HG03432 (cell line): ENCODE results near the gene SKIC3.

ENCODE experiments used
- ATAC-seq: cut with Tn5 transposase; IDR thresholded peaks from one replicate; pipeline ENCODE4 v1.9.1; 2021; ENCODE audit warnings: mild to moderate bottlenecking, moderate library complexity; ENCODE audit not compliant: unreplicated experiment

SKIC3 gene

GRCh38 chr5:95554647-95555548 lies at the start of gene SKIC3, which contains the start of gene ARSK:
SKIC3 (minus strand) TSS chr5:95554977; CDS start chr5:95547150, 7,827 bp downstream.
ARSK (plus strand) TSS chr5:95555101; CDS start chr5:95555279, 178 bp downstream.
- peak; percentile 94 for ATAC-seq

- ATAC-seq = no peak
Measured at GRCh38 chr5:95600557-95600956, 45.8 kb upstream of the SKIC3 start.

GRCh38 chr5:95599252-95599651 lies 44.5 kb upstream of the SKIC3 start:
- no peak for ATAC-seq

- ATAC-seq = no peak
Measured at GRCh38 chr5:95595289-95595931, 40.6 kb upstream of the SKIC3 start.

- ATAC-seq = peak; percentile 95
Measured at GRCh38 chr5:95591490-95591901, 36.7 kb upstream of the SKIC3 start.

- no peak for ATAC-seq
Measured at GRCh38 chr5:95590880-95591279, 36.1 kb upstream of the SKIC3 start.

GRCh38 chr5:95583992-95584391 lies 29.2 kb upstream of the SKIC3 start:
- ATAC-seq = no peak

- ATAC-seq = no peak
Measured at GRCh38 chr5:95581576-95581975, 26.8 kb upstream of the SKIC3 start.

GRCh38 chr5:95572016-95572415 lies 17.2 kb upstream of the SKIC3 start:
- no peak for ATAC-seq

- no peak for ATAC-seq
Measured at GRCh38 chr5:95565280-95565920, 10.6 kb upstream of the SKIC3 start.

- no peak for ATAC-seq
Measured at GRCh38 chr5:95564450-95564849, 9.7 kb upstream of the SKIC3 start.

- ATAC-seq = no peak
Measured at GRCh38 chr5:95563367-95563766, 8.6 kb upstream of the SKIC3 start.

GRCh38 chr5:95562282-95562681 lies 7.5 kb upstream of the SKIC3 start:
- ATAC-seq = no peak

- ATAC-seq = no peak
Measured at GRCh38 chr5:95557841-95558240, 3.1 kb upstream of the SKIC3 start.

GRCh38 chr5:95555553-95555952 lies 776 bp upstream of the SKIC3 start:
- no peak for ATAC-seq

GRCh38 chr5:95554331-95554646 lies 488 bp downstream of the SKIC3 start:
- peak; percentile 28 for ATAC-seq

- ATAC-seq = no peak
Measured at GRCh38 chr5:95549030-95549429, 5.7 kb downstream of the SKIC3 start.

GRCh38 chr5:95543017-95543705 lies 11.6 kb downstream of the SKIC3 start:
- ATAC-seq = no peak

GRCh38 chr5:95537501-95537900 lies 17.3 kb downstream of the SKIC3 start:
- ATAC-seq = no peak

GRCh38 chr5:95533761-95534160 lies 21.0 kb downstream of the SKIC3 start:
- ATAC-seq = no peak

- ATAC-seq = no peak
Measured at GRCh38 chr5:95533106-95533505, 21.7 kb downstream of the SKIC3 start.
